HG03097 (cell line): ENCODE results near the gene ZBTB7C.

Experiments
- ATAC-seq: cut with Tn5 transposase; IDR thresholded peaks from one replicate; pipeline ENCODE4 v1.9.1; 2021; ENCODE audit not compliant: unreplicated experiment, low FRiP score

ZBTB7C gene

DNA sequence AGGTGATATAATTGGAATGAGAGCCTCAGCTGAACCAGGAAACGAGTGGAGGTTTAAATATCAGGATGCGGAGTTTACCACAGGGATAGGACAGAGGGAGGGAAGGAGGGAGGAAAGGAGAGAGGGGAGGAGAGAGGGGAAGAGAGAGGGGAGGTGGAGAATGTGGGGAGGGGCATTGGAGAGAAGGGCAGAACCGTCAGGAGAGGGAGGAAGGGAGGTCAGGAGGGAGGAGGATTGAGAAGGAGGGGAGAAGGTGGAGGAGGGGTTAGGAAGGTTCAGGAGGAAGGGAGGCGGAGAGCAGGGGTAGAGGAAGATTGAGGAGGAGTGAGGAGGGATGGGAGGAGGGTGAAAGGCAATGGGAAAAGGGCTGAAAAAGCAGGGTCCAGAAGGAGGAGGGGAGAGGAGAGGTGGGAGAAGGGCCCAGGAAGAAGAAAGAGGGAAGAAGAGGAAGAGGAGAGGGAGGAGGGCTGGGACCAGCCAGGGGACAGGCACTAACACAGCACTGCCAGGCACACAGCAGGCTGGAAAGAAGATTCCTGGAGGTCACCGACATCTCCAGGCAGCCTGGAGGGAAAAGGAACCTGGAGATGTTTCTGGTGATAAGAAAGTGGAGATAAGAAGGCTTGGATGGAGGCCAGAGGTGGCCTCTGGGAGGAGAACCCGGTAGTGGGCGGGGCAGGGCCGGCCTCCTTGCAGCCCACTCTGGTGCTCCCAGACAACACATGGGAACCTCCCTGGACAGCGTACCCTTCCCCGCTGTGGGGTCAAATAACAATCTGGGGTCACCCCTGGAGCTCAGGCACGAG lies 302.0 kb downstream of the ZBTB7C start:
- no peak for ATAC-seq

DNA sequence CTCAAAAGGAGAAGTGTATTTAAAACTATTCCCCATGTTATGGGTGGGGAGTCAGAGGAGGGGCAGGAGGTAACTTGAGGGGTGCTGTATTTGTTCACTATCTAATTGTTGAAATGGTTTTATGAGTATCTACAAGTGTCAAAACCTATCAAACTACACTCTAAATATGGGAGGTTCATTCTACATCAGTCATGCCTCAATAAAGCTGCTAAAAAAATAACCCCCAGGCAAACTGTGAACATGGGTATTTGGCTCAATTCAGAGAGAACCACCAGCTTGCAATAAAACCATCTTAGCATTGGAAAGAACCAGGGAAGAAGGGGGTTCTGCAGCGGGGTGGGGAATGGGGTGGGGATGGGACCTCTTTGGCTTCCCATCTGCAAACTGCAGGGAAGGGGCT lies 302.7 kb downstream of the ZBTB7C start:
- no peak for ATAC-seq

GRCh38 chr18:48105317-48105716 lies 303.9 kb downstream of the ZBTB7C start:
- ATAC-seq: no peak

DNA sequence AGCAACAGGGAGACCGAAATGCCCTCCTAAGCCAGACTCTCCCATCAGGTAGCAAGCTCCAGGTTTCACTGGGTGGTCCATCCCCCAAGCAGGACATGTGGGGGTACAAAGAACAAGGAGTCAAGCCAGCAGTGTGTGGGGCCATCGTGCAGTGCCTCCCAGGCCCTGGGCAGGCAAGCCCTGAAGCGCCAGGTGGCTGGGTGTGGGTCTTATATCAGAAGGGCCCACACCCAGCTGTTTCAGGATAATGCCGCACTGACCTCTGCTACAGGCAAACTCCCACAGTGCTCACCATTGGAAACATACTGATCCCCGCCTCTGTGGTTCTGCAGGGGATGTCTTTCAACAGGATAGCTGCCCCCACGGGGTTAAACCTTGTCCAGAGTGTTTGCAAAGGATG lies 304.5 kb downstream of the ZBTB7C start:
- ATAC-seq: no peak

- no peak for ATAC-seq
These were observed 308.5 kb downstream of the ZBTB7C start for GRCh38 chr18:48100651-48101165.

GRCh38 chr18:48100165-48100575 lies 309.0 kb downstream of the ZBTB7C start:
- ATAC-seq: no peak

DNA sequence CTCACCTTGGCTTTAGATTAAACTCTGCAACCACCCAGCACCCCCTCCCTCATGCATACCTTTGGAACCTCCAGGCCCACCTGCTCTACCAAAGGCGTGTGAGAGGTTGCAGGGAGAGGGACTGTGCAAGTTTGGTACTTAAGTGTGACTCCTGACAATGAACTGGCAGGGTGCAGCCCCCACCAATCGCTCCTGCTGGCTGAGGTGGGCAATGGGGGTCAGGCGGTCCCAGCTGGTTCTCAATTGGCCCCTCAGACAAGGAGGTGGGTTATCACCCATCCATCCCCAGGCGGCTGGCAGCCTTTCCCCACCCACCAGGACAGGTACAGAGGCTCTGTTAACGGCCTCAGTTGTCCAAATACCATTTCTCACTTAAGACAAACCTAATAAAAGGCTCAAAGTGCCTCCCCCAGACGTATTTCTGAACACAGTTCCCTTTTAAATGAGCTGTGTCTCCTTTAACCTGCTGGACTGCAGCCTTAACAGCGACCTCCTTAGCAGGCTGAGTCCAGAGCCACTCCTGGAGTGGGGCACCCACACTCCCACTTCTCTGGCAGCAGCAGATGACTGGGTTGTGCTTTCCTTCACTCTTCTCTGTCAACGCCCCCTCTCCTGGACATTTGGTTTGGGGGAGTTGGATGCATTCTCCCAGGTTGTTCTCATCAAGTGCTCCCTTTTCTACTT lies 309.6 kb downstream of the ZBTB7C start:
- no peak for ATAC-seq

- ATAC-seq: no peak
These were observed 310.6 kb downstream of the ZBTB7C start for GRCh38 chr18:48098538-48098937.

GRCh38 chr18:48098007-48098406 lies 311.2 kb downstream of the ZBTB7C start:
- ATAC-seq: no peak

DNA sequence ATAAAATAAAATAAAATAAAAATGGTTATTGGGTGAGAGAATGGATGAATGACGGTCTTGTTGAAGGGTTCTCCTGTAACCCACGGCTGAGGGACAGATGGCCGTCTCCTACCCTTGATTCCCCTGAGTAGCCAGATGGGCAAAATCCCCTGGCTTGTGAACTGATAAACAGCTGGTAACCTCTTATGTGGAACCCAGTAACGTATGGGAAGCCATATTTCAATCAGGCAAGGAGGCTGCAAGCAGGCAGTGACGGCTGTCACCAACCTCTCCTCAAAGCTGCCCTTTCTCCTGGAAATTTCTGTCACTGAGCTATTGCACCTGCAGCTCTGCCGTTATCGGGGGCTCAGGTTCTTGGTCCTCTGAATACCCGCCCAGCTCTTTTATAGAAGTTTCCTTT lies 313.5 kb downstream of the ZBTB7C start:
- ATAC-seq: no peak

- ATAC-seq: no peak
These were observed 316.1 kb downstream of the ZBTB7C start for GRCh38 chr18:48093104-48093503.

- ATAC-seq: no peak
These were observed 317.2 kb downstream of the ZBTB7C start for GRCh38 chr18:48091869-48092497.

DNA sequence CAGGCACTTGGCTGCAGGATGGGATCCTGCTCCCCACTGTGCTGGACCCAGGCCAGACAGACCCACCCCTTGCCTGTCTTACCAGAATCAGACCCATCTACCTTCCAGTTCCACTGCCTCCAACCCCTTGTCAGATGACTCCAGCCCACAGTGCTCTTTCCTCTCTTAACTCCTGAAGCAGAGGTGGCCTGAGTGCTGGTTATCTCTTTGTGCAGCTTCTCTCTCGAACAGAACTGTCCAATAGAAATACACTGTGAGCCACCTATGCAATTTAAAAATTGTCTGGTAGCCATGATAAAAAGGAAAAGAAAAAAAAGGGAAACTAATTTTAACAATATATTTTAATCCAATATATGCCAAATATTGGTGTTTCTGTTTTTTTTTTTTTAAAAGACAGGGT lies 318.5 kb downstream of the ZBTB7C start:
- no peak for ATAC-seq

- ATAC-seq: no peak
These were observed 319.2 kb downstream of the ZBTB7C start for GRCh38 chr18:48090021-48090420.

DNA sequence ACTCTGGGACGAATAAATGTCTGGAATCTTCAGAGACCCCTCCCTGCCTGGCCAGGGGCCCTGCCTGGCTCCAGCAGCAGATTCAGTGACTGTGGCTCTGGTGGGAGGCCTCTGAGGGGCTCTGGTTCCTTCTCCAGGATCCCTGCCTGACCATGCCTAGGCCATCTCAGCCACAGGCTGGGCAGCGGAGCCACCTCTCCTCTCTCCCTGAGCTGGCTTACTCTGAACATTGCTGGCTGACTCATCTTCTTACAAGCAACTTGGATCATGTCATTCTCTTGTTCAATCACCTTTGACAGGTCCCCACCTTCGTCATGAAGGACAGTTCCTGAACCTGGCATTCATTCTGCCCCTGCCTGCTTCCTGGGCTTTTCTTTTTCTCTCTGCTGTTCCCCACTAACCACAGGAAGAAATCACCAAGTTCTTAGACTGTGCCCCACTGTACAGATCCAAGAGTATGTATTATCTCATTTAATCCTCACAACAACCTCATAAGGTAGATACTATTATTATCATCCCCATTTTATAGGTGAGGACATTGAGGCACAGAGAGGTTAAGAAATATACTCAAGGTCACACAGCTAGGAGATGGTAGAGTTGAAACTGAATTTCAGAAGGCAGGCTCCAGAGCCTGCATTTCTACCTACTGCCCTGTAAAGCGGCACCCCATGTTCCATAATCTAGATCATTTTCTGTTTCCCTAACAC lies 323.2 kb downstream of the ZBTB7C start:
- ATAC-seq: no peak

- no peak for ATAC-seq
These were observed 324.3 kb downstream of the ZBTB7C start for GRCh38 chr18:48084858-48085257.

DNA sequence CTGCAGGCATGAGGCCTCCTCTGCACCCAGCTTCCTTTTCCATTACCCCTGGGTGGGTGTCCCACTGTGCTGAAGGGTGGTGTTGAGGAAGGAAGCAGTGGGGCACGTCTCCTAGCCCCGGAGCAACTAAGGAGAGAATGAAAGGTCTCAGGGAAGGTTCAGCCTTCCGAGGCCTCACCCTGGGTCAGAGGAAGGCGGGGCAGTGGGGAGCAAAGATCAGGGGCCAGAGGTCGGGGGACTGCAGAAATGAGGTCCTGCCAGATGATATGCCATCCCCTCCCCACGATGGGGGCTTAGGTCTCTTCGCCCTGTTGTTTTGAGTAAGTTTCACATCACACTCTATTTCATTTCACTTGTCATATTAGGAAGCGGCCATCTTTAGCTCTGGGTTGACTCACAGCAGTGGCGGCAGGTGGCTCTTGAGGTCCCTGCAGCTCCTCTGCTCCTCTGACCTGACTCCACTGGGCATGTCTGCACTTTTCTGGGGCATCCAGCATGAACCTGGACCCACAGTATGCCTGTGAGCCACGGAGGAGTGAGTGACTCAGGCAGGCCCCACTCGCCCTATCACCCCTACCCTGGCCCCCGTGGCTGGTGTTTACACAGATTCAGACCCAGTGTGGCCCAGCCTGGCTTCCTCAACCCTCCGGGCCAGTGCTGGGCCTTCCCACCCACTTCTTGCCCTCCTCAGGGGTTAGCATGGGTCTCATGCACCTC lies 325.0 kb downstream of the ZBTB7C start:
- no peak for ATAC-seq

- no peak for ATAC-seq
These were observed 328.6 kb downstream of the ZBTB7C start for GRCh38 chr18:48080546-48080945.

DNA sequence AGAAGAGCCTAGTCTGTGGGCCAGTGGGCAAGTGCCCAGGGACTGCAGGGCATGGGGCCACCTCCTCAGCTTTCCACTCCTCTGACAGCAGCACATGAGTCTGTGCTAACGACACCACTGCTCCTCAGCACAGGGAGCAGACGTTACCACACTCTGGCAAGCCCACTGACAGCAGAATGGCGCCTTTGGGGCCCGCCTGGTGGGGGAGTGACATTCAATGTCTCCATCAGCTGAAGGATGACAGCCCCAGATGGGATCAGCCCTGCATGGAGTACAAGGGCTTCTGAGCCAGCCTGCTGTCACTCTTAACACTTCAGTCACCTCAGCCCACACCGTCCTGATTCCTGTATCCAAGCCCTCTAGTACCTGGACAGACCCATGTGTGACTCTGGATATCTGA lies 329.3 kb downstream of the ZBTB7C start:
- ATAC-seq: no peak

GRCh38 chr18:48078448-48078847 lies 330.7 kb downstream of the ZBTB7C start:
- ATAC-seq: no peak
